Activated CD8-positive, alpha-beta memory T cell treated with anti-CD3 and anti-CD28 coated beads for 4 hours (primary cell): ENCODE measurements around the gene TARP.

Experiments
- DNase-seq, 2 donors: peaks; one replicate each; pipeline ENCODE4 v3.0.0-alpha.2; 2020; ENCODE audit warnings: low read depth in 2 of 2

Gene TARP

DNA sequence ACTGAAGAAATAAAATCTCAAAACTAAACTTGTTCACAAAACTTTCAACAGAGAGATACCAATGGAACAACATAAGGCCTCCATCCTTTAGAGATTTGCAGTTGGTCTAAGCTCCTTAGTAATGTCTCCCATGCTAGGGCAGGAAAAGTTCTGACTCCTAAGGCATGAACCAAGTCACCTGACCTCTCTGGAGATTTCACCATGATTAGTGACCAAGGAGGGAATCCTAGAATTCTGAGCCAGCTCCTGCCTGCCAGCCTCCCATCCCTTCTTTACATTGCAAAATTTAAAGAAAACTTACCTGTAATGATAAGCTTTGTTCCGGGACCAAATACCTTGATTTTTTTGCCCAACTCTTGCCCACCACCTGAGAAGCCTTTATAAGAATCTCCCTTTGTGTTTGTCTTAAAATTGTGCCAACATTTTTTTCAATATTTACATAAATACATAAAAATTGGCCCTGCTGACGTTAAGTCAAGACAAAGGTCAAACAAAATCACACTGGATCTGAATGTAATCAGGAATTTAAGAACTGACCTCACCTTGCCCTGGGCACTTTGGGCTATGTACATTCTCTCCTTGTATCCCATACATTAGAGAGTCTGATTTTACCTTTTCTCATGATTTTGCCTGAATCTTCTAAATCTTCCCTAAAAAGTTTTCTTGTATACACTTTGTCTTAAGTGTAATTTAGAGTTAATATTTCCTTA lies at the start of gene TARP:
Gene TARP (minus strand): TSS at position 351 of the 710 bp plus-strand sequence.
- no peak for DNase-seq

GRCh38 chr7:38323156-38323555 lies 49.7 kb upstream of the TARP start:
- no peak for DNase-seq

DNA sequence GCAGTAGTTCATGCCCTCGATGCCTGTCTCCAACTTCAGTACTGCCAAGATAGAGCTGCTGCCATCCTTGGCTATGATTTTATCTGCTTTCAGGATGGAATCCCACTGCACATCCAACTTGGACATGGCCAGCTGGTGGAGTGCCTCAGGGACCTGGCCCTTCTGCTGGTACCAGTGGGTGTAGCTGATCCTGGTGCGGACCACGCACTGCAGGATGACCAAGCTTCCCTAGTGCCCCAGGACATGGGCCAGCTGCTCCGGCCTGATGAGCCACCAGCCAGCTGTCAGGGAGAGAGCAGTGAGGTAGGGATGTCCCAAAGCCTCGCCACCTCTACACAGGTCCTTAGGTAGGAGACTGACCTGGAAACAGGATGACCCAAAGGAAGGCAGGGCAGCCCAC lies 49.0 kb upstream of the TARP start:
- DNase-seq: no peak

- DNase-seq: no peak
Measured at GRCh38 chr7:38321967-38322366, 48.5 kb upstream of the TARP start.

DNA sequence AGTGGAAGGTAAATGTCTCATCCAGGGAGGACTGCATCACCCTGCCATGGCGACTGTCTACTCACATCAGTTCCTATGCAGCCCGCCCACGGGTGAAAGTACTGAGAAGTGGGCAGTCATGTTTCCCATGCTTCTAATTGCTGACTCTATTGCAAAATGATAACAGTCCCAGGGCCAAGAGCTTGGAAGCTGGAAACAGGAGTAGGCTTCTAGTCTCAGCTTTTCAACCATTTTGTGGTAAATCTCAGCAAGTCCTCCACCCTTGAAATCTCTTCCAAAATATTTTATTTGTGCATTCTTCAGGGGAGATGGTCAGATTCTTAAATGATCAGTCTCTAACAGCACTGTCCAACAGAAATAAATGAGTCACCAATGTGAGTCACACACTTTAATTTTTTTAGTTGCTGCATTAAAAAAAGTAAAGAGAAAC lies 48.1 kb upstream of the TARP start:
- DNase-seq: no peak

DNA sequence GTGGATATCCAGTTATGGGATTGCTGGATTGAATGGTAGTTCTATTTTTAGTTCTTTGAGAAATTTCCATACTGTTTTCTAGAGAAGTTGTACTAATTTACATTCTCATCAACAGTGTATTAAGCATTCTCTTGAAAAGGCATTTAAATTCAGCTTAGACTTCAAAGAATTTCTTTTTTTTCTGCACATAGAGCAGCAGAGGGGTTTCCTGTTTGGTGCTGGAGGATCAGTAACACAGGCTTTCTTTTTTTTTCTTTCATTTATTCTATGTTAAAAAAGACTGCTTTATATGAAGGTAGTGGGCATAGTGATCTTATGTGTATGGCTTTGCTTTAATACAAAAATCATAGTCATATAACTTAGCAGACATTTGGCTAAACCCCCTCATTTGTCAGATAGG lies 47.6 kb upstream of the TARP start:
- DNase-seq: no peak

DNA sequence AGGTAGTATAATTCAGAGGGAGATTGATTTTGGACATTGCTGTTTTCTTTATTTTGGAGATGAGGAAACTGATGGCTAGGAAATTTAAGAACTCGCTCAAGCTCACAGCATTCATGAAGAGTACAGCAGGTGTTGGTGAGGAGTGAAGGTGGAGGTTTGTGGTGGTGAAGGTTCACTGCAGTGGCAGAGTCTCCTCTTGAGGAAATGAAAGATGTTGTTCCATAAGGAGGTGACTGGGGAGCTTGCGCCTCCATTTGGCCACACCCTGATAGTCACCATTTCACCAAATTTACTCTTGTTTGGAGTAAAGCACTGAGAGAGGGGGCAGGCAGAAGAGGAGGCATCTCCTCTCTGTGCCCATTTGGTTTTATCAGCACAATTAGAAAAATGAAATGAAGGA lies 46.4 kb upstream of the TARP start:
- DNase-seq: no peak

DNA sequence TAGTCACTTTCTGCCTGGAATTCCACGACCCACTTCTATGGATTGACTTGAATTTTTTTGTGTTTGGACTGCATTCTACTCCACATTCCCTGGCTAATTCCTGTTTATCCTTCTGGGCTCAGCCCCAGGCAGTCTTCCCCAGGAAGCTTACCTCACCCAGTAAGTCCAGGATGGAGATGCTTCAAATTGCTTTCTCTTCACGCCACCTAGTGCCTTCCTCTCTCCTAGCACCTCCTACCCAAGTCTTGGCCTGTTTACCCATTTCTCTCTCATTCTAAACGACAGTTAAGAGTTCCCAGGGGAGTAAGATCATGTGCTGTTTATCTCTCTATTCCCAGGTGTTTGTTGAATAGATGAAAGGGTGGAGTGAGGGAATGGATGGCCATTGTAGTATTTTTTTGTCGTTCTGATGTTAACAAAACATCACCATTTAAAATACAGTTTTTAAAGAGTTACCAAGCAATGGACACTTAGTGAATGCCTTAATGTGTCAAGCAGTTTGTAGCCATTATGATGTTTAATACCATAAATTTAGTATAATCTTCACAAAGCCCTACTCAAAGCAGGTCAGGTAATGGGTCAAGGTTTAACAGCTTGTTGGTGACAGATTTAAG lies 45.5 kb upstream of the TARP start:
- DNase-seq: no peak

GRCh38 chr7:38318241-38318640 lies 44.8 kb upstream of the TARP start:
- no peak for DNase-seq

- DNase-seq: no peak
Measured at GRCh38 chr7:38317515-38317914, 44.1 kb upstream of the TARP start.

GRCh38 chr7:38316733-38317360 lies 43.4 kb upstream of the TARP start:
- no peak for DNase-seq

GRCh38 chr7:38315410-38315809 lies 42.0 kb upstream of the TARP start:
- DNase-seq: no peak

DNA sequence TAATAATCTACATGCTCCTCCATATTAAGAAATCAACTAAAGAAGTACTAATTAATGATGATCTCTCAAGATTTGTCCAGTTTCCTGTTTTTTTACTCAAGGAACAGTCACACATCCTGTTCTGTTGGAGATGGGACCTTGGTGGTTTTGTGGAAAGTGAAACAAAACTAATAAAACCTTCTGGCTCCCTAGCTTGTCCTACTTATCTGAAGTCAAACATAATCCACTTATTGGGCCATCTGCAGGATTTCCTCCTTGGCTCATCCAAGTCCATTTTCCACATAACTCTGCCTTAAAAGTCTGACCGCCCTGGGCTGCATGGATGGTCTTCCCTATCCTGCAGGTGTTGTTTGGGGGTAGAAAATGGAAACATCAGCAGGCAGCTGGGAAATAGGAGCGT lies 39.4 kb upstream of the TARP start:
- no peak for DNase-seq

- no peak for DNase-seq
Measured at GRCh38 chr7:38311329-38311937, 38.0 kb upstream of the TARP start.

DNA sequence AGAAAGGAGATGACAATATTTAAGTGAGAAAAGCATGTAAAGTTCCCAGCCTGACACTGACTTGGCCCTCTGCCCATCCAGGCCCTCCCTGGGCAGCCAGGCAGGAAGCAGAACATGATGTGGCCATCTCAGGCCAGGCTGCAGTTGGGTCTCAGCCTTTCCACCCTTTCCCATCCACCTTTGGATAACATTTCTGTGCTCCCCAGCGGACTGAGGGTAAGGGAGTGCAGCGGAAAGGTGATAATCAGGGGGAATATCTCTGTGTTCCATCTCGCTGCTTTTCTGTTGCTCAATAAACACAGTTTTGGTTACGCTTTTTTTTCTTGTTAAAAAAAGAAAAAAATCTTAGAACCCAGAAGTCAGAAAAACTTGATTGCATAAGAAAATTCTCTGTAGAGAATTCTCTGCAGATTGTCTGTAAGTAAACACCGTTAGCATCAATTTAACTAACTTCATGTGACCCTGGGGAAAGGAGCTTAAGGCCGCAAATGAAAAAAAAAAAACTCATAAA lies 37.2 kb upstream of the TARP start:
- DNase-seq: no peak

- DNase-seq: no peak
Measured at GRCh38 chr7:38309555-38309954, 36.1 kb upstream of the TARP start.

DNA sequence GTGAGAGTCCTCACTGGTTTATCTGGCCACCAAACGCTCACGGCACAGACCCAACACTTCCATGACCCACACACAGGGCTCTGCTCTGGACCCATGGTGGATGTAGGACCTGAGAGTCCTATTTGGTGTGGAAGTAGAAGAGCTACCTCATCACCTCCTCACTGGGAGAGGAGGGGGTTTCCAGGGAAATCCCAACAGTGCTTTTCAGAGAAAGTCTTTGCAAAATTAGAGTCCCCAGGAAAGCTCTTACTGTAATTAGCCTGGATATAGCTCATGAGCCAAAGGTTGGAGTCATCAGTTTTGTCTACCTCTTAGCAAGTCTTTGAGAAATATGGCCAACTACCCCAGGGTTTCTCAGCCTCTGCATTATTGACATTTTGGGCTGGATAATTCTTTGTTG lies 34.7 kb upstream of the TARP start:
- no peak for DNase-seq

- no peak for DNase-seq
Measured at GRCh38 chr7:38307640-38308039, 34.2 kb upstream of the TARP start.

- no peak for DNase-seq
Measured at GRCh38 chr7:38306914-38307313, 33.5 kb upstream of the TARP start.

DNA sequence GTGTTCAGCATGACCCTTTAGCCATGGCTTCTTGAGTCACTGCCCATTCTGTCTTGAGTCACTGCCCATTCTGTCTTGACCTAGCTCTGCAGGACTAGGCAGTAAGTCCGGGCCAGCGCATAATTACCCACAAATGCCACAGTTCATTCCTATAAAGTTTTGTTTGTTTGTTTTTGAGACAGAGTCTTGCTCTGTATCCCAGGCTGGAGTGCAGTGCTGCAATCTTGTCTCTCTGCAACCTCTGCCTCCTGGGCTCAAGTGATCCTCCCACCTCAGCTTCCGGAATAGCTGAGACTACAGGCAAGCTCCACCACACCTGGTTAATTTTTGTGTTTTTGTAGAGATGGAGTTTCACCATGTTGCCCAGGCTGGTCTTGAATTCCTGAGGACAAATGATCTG lies 32.7 kb upstream of the TARP start:
- DNase-seq: no peak

GRCh38 chr7:38303866-38304265 lies 30.4 kb upstream of the TARP start:
- no peak for DNase-seq

DNA sequence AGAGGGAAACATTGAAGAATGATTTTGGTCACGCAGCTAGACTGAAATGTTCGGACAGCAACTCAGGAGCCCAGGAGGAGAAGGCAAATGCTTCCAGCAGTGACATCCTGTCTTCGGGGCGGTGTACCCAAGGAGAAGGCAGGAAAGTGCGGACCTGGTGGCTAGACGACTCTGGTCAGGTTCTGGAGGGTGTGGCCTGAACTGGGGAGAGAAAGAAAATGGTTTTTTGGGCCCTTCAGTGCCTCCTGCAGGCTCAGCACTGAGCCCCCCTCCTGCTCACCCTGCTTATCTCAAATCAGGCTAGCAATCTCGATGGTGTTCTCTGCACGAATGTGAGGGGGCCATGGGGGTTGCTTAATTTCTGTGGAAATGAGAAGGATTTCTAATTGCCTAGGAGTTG lies 26.7 kb upstream of the TARP start:
- DNase-seq: no peak
